Suprapubic skin (tissue), 4 donors: Measurements from ENCODE around the gene FAM110A. TPM values are rescaled to one million over a fixed set of nuclear protein-coding genes. Genes with fewer than 3 reads are reported as not detected.

Experiments
- DNase-seq, 2 donors: peaks; one replicate each; pipeline ENCODE4 v3.0.0-alpha.2; 2019; ENCODE audit warnings: low spot score in 2 of 2
- H3K27ac ChIP-seq: fragments of 200-600 bp; sonication (generic); one replicate; pipeline ENCODE4 v1.5.1; 2019
- H3K27me3 ChIP-seq: fragments of 200-600 bp; sonication (generic); one replicate; pipeline ENCODE4 v1.5.1; 2019
- H3K36me3 ChIP-seq: fragments of 200-600 bp; sonication (generic); one replicate; pipeline ENCODE4 v1.5.1; 2019
- H3K4me1 ChIP-seq: fragments of 200-600 bp; sonication (generic); one replicate; pipeline ENCODE4 v1.5.1; 2019
- H3K4me3 ChIP-seq: fragments of 200-600 bp; sonication (generic); one replicate; pipeline ENCODE4 v1.5.1; 2019; ENCODE audit warnings: mild to moderate bottlenecking
- H3K9me3 ChIP-seq: fragments of 200-600 bp; sonication (generic); one replicate; pipeline ENCODE4 v1.5.1; 2019
- EP300 ChIP-seq: sonication (generic); formaldehyde crosslinking; IDR thresholded peaks from one replicate; pipeline ENCODE4 v1.6.1; 2017; ENCODE audit warnings: antibody characterized with exemption
- POLR2A ChIP-seq, 2 donors: fragments of 450-650 bp; IDR thresholded peaks; one replicate each; pipeline ENCODE4 v1.6.1; 2017; ENCODE audit warnings: antibody characterized with exemption in 2 of 2, mild to moderate bottlenecking in 2 of 2, moderate library complexity in 2 of 2
- POLR2AphosphoS5 ChIP-seq, 3 donors: sonication (generic); formaldehyde crosslinking; IDR thresholded peaks; one replicate each; pipeline ENCODE4 v1.6.1; 2017; ENCODE audit warnings: antibody characterized with exemption in 3 of 3
- WGBS: methylation state at CpG from one replicate; pipeline ENCODE4 v1.1.5; 2018; 5-methylcytosine and 5-hydroxymethylcytosine counted together
- total RNA-seq, 4 donors: library from RNA; depleted of rRNA; stranded (reverse); fragments of >200 nt; gene quantifications; one replicate each; pipeline ENCODE4 v1.1.0, GENCODE V29; 2016
- TF ChIP-seq, protein P1 (sequence below), 2 donors: fragments of 200-600 bp in 1 of 2; fragments of 450-650 bp in 1 of 2; sonication (generic) in 1 of 2; IDR thresholded peaks; one replicate each; pipeline ENCODE4 v1.5.1; 2016 to 2019; ENCODE audit warnings: antibody characterized with exemption in 2 of 2, mild to moderate bottlenecking in 1 of 2, moderate library complexity in 1 of 2

The FAM110A gene
- total RNA-seq, 4 donors from 2014 or later: 16.9 to 57.0 (median 37.7) TPM

DNA sequence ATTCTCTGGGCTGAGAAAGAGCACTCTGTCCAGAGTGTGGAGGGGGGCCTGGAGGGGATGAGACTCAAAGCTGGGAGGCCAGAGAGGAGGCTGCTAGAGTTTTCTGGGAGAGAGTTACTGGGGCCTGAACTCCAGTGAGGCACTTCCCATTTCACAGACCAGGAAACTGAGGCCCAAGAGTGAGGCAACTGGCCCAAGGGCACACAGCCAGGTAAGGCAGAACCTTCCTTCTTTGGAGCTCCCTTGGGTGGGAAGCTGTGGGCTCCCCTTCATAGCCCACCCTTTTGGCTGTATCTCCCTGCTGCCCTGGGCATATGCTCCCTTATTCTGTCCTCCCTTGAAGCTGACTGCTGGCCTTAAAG lies 48.2 kb downstream of the FAM110A start:
- TF ChIP-seq, protein P1, sequence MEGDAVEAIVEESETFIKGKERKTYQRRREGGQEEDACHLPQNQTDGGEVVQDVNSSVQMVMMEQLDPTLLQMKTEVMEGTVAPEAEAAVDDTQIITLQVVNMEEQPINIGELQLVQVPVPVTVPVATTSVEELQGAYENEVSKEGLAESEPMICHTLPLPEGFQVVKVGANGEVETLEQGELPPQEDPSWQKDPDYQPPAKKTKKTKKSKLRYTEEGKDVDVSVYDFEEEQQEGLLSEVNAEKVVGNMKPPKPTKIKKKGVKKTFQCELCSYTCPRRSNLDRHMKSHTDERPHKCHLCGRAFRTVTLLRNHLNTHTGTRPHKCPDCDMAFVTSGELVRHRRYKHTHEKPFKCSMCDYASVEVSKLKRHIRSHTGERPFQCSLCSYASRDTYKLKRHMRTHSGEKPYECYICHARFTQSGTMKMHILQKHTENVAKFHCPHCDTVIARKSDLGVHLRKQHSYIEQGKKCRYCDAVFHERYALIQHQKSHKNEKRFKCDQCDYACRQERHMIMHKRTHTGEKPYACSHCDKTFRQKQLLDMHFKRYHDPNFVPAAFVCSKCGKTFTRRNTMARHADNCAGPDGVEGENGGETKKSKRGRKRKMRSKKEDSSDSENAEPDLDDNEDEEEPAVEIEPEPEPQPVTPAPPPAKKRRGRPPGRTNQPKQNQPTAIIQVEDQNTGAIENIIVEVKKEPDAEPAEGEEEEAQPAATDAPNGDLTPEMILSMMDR (IDR thresholded peaks at IDR 0.05): no peak
- no peak for TF ChIP-seq POLR2AphosphoS5 (IDR thresholded peaks at IDR 0.05)
- TF ChIP-seq EP300: no peak
- TF ChIP-seq POLR2A (IDR thresholded peaks at IDR 0.05): no peak
- Histone ChIP-seq H3K9me3 (no peaks in the 10 kb centered on the region), H3K4me1 (peaks cover 7% of the 10 kb centered on the region), H3K4me3 (no peak overlapping the region), H3K27ac (no peak overlapping the region), H3K27me3 (peaks cover 11% of the 10 kb centered on the region), H3K36me3 (no peaks in the 10 kb centered on the region)
- no peak for DNase-seq

DNA sequence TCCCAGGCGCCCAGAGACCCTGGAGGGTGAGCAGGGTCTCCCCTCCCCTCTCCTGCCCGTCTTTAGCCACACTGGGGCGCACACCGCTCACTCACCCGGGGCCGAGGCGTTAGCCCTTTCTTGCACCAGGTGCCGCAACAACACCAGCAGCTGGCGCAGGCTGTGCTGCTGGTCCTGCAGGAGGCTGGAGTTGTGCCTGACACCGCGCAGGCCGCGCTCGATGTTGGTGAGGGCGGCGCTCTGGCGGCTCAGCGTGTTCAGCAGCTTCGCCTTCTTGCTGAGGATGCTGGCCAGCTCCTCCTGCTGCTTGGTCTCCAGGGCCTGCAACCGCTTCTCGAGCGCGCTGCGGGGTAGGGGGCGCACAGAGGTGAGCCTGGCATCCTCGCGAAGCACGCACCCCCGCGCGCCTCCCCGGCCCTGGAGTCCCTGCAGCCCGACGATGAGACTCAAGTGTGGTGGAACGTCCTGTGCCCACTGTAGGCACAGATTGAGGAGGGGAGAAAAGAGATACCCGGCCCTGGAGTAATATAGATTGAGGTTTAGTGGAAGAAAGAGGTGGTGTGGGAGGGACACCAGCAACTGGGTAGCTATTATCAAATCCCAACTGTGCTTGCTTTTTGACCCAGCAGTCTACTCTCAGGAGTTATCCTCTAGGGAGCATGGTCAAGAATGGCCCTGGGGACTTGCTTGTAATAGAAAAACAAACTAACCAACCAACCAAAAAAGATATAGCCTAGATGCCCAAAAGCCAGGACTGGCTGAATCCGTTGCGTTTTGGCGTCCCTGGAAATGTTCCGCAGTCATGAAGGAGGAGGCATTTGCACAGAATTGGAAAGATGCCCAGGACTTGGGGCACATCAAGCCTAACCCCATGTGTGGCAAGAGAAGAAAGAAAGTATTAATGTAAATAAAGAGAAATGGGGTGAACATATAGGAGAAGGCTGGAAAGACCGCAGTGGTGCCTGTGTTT lies 51.8 kb downstream of the FAM110A start:
- Histone ChIP-seq H3K9me3 (no peaks in the 10 kb centered on the region), H3K4me3 (no peak overlapping the region), H3K27me3 (peaks cover 11% of the 10 kb centered on the region), H3K27ac (no peak overlapping the region), H3K4me1 (peaks cover 16% of the 10 kb centered on the region), H3K36me3 (no peaks in the 10 kb centered on the region)
- TF ChIP-seq POLR2A (IDR thresholded peaks at IDR 0.05): no peak
- TF ChIP-seq, protein P1 (IDR thresholded peaks at IDR 0.05): peak in 1 of 2 donors; percentile 18
- 17% methylated on average over 35 of the region's 41 CpGs for WGBS
- no peak for DNase-seq

DNA sequence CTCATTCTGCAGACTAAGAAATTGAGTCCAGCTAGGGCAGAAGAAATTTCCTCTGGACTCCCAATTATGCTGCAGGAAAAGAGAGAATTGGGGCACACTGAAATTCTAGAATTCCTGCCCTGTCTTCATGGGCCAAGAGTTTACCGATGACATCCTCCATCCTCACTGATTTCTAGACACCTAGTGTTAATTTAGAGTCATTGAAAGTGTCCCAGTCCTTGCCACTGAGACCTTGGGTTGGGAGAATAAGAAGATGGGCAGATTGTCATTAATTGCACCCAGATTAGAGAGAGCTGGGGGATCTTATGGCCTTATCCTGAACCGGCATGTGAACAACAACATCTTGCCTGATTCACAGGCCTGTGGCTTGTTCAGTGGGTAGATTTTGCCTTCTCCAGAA lies 53.6 kb downstream of the FAM110A start:
- no peak for DNase-seq
- H3K4me1 ChIP-seq: peaks cover 32% of the 10 kb centered on the region
- no peaks in the 10 kb centered on the region for H3K9me3 ChIP-seq
- 97% methylated on average over 2 of the region's 2 CpGs for WGBS
- TF ChIP-seq POLR2A (IDR thresholded peaks at IDR 0.05): no peak
- no peak for TF ChIP-seq POLR2AphosphoS5 (IDR thresholded peaks at IDR 0.05)
- TF ChIP-seq, protein P1 (IDR thresholded peaks at IDR 0.05): no peak
- H3K27me3 ChIP-seq: peaks cover 11% of the 10 kb centered on the region
- H3K36me3 ChIP-seq: no peaks in the 10 kb centered on the region
- no peak overlapping the region for H3K4me3 ChIP-seq
- H3K27ac ChIP-seq: no peak overlapping the region

DNA sequence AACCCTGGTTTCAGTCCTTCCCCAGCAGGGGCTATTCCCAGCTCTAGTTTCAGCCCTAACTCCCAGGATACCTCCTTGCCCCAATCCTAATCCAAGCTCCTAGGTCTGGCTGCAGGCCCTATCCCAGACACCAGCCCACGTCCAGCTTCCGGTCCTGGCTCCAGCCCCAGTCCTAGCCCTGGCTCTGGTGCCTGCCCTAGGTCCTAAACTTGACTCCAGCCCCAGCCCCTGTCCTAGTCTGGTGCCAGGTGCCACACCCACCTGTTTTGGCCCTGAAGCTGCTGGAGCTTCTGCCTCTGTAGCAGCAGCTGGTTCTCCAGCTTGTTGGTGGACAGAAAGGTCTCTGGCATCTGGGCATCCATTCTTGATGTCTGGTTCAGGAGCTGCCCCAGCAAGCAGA lies 54.5 kb downstream of the FAM110A start:
- H3K27ac ChIP-seq: no peak overlapping the region

DNA sequence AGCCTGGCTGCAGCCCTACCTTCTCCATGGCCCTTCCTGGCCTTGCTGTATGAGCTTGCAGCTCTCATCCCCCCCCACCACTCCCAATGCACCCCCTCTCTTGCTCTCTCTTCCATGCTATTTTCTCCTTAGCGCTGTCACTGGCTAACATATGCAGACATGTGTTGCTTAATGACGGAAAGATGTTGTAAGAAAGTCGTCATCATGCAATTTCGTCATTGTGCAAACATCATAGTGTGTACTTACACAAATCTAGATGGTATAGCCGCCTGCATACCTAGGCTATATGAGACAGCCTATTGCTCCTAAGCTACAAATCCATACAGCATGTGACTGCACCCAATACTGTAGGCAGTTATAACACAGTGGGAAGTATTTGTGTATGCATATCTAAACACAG lies 55.6 kb downstream of the FAM110A start:
- H3K36me3 ChIP-seq: no peaks in the 10 kb centered on the region
- no peak overlapping the region for H3K27ac ChIP-seq
- WGBS: 78% methylated on average over 5 of the region's 5 CpGs
- peaks cover 32% of the 10 kb centered on the region for H3K4me1 ChIP-seq
- no peaks in the 10 kb centered on the region for H3K9me3 ChIP-seq
- no peak for TF ChIP-seq POLR2AphosphoS5 (IDR thresholded peaks at IDR 0.05)
- H3K27me3 ChIP-seq: peaks cover 11% of the 10 kb centered on the region
- no peak for DNase-seq
- no peak overlapping the region for H3K4me3 ChIP-seq

More for the DNA sequence above, 54.5 kb downstream of the FAM110A start:
- no peak overlapping the region for H3K4me3 ChIP-seq
- H3K36me3 ChIP-seq: no peaks in the 10 kb centered on the region
- TF ChIP-seq, protein P1 (IDR thresholded peaks at IDR 0.05): no peak
- no peak for TF ChIP-seq POLR2A (IDR thresholded peaks at IDR 0.05)
- TF ChIP-seq POLR2AphosphoS5 (IDR thresholded peaks at IDR 0.05): no peak
- no peak for TF ChIP-seq EP300
- no peaks in the 10 kb centered on the region for H3K9me3 ChIP-seq
- H3K27me3 ChIP-seq: peaks cover 11% of the 10 kb centered on the region
- WGBS: 27% methylated on average over 2 of the region's 2 CpGs
- H3K4me1 ChIP-seq: peaks cover 32% of the 10 kb centered on the region
- DNase-seq: no peak
